Measurements from ENCODE around the gene TSC2. TPM values are rescaled to one million over a fixed set of nuclear protein-coding genes. Genes with fewer than 3 reads are reported as not detected.

TSC2 gene
- total RNA-seq, 1 donor from 2014 or later, result 139 TPM

- ATAC-seq (ENCODE audit: low read depth) (no peak), DNase-seq (no peak)
- Mint-ChIP-seq H3K36me3 (ENCODE audit: low read depth) (peaks cover 59% of the 10 kb centered on the region), H3K4me1 (no peaks in the 10 kb centered on the region), H3K9me3 (no peaks in the 10 kb centered on the region), H3K27ac (no peak overlapping the region), H3K27me3 (no peaks in the 10 kb centered on the region), H3K4me3 (no peak overlapping the region)
- intact Hi-C loops (cut with micrococcal nuclease), result no loop called here
- ChIA-PET POLR2A (interaction anchor here (0.7 to 0.9 kb wide), 2 partner anchors 10 to 98 kb away, joined by 3 read pairs; partner anchors contain the start of genes NTHL1, TRAF7 and TSC2), CTCF (interaction anchor here (1.2 to 1.7 kb wide), 2 partner anchors 35 to 83 kb away, joined by 5 to 7 read pairs; no protein-coding TSS in a partner anchor)
- TF ChIP-seq, protein P1, sequence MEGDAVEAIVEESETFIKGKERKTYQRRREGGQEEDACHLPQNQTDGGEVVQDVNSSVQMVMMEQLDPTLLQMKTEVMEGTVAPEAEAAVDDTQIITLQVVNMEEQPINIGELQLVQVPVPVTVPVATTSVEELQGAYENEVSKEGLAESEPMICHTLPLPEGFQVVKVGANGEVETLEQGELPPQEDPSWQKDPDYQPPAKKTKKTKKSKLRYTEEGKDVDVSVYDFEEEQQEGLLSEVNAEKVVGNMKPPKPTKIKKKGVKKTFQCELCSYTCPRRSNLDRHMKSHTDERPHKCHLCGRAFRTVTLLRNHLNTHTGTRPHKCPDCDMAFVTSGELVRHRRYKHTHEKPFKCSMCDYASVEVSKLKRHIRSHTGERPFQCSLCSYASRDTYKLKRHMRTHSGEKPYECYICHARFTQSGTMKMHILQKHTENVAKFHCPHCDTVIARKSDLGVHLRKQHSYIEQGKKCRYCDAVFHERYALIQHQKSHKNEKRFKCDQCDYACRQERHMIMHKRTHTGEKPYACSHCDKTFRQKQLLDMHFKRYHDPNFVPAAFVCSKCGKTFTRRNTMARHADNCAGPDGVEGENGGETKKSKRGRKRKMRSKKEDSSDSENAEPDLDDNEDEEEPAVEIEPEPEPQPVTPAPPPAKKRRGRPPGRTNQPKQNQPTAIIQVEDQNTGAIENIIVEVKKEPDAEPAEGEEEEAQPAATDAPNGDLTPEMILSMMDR (IDR thresholded peaks at IDR 0.05), result no peak
These were observed 9.7 kb downstream of the TSC2 start for GRCh38 chr16:2057438-2057837.

DNA sequence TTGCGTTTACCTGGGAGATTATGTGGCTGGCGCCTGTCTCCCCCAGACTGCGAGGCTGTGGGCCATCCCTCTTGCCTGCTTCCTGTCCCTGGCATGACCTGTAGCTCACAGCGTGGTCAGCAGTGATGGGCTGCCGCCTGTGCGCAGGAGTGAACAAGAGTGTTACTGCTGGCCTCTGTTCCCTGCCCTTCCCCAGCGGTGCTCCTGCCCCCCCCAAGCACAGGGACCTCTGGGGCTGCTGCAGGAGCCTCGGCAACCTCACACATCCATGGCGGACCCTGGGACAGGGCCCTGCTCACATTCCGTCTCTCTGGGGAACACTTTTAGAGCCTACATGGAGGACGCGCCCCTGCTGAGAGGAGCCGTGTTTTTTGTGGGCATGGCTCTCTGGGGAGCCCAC, 10.6 kb downstream of the TSC2 start:
- ATAC-seq (ENCODE audit: low read depth) (no peak), DNase-seq (no peak)
- Mint-ChIP-seq H3K27me3 (no peaks in the 10 kb centered on the region), H3K4me1 (no peaks in the 10 kb centered on the region), H3K36me3 (ENCODE audit: low read depth) (peaks cover 60% of the 10 kb centered on the region), H3K27ac (no peak overlapping the region), H3K4me3 (no peak overlapping the region), H3K9me3 (no peaks in the 10 kb centered on the region)
- intact Hi-C loops (cut with micrococcal nuclease), result no loop called here
- ChIA-PET POLR2A (no interaction called here), CTCF (no interaction called here)
- TF ChIP-seq, protein P1 (IDR thresholded peaks at IDR 0.05), result no peak

DNA sequence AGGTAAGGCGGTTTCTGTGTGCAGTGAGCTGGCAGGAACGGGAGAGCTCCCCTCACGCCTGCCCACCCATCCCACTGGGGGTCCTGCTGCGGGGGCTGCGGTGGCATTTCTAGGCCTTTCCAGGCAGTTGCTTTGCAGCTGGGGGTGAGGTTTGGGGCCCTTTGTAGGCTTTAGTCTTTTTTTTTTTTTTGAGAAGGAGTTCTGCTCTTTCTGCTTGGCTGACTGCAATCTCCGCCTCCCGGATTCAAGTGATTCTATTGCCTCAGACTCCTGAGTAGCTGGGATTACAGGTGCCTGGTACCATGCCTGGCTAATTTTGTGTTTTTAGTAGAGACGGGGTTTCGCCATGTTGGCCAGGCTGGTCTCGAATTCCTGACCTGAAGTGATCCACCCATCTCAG, 11.1 kb downstream of the TSC2 start:
- Mint-ChIP-seq H3K9me3 (no peaks in the 10 kb centered on the region), H3K4me3 (no peak overlapping the region), H3K4me1 (no peaks in the 10 kb centered on the region), H3K27me3 (no peaks in the 10 kb centered on the region), H3K27ac (no peak overlapping the region), H3K36me3 (ENCODE audit: low read depth) (peaks cover 60% of the 10 kb centered on the region)
- CTCF ChIA-PET, result no interaction called here
- ATAC-seq (ENCODE audit: low read depth) (no peak), DNase-seq (no peak)
- TF ChIP-seq, protein P1 (IDR thresholded peaks at IDR 0.05), result no peak
- intact Hi-C loops (cut with micrococcal nuclease), result no loop called here
- POLR2A ChIA-PET, result no interaction called here

DNA sequence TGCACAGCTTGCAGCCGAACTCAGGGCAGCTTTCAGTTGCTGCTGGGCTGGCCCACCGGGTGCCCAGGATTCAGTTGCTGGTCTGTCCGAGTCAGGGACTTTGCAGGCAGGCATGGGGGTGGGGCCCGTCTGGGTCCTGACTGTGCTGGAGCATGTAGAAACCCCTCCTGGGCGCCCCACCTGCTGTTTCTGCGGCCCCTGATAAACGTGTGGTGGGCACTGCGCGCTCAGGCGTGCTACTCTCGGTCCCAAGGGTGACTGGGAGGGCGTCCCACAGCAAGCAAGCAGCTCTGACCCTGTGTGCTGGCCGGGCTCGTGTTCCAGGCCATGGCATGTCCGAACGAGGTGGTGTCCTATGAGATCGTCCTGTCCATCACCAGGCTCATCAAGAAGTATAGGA, 12.6 kb downstream of the TSC2 start:
- Mint-ChIP-seq H3K36me3 (ENCODE audit: low read depth) (peaks cover 55% of the 10 kb centered on the region), H3K27ac (no peak overlapping the region), H3K4me3 (no peak overlapping the region), H3K4me1 (no peaks in the 10 kb centered on the region), H3K27me3 (no peaks in the 10 kb centered on the region), H3K9me3 (no peaks in the 10 kb centered on the region)
- CTCF ChIA-PET, result no interaction called here
- intact Hi-C loops (cut with micrococcal nuclease), result no loop called here
- ATAC-seq (ENCODE audit: low read depth) (no peak), DNase-seq (no peak)
- TF ChIP-seq, protein P1 (IDR thresholded peaks at IDR 0.05), result no peak
- POLR2A ChIA-PET, result no interaction called here

DNA sequence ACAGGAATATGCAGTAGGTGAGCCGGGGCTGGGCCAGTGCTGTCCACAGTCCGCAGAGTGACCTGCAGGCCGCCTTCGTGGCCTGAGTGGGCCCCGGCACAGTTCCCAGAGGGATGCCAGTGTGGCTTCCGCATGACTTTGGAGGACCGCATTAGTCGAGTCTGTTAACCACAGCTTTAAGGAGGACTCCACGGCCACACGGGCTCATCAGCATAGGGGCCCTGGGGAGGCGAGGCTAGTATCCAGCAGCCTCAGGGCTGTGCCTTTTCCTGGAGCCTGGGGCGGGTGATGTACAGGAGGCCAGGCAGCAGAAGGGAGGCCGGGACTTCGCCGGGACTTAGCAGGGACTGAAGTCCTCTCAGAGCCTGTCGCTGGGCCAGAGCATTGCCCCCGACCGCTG, 13.2 kb downstream of the TSC2 start:
- Mint-ChIP-seq H3K27ac (no peak overlapping the region), H3K36me3 (ENCODE audit: low read depth) (peaks cover 59% of the 10 kb centered on the region), H3K27me3 (no peaks in the 10 kb centered on the region), H3K4me3 (no peak overlapping the region), H3K9me3 (no peaks in the 10 kb centered on the region), H3K4me1 (no peaks in the 10 kb centered on the region)
- POLR2A ChIA-PET, result no interaction called here
- CTCF ChIA-PET, result no interaction called here
- TF ChIP-seq, protein P1 (IDR thresholded peaks at IDR 0.05), result no peak
- ATAC-seq (ENCODE audit: low read depth) (no peak), DNase-seq (no peak)
- intact Hi-C loops (cut with micrococcal nuclease), result no loop called here
